Measurements from ENCODE around the gene SPTLC3.

SPTLC3 gene

DNA sequence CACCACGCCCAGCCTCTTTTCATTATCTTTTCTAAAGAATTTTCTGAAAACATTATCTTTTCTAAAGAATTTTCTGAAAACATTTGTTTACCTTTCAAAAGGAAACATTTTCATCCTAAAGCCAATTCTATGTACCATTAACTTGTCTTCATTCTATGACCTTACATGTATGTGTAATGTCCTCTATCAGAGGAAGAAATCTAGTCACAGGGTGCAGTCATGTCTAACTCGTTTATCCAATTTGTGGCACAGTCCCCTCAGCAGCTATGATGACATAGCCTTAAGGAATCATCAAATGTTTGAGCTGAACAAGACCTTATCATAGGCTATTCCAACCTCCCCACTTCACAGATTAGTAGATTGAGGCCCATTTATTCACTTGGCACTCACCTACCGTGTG, 21.5 kb upstream of the SPTLC3 start:
- no peak for DNase-seq

DNA sequence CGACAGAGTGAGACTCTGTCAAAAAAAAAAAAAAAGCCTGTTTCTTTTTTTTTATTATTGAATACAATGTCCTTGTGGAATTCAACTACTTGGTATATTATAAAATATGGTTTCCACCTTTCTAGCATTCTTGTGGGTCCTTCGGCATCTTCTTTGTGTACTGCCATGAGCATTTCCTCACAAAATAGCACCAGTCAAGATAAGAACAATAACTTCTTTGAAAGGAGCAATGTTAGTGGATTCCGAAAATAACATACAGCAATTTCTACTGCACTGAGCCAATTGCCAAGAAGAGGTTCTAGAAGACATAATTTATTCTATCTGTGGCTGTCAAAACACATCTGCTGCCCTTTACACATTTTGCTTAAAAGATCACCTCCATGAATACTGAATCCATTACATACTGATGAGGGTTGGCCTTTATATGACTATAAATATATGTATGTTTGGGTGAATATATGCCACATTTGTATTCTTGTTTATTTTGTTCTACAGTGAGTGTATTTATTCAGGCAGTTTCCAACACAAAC, 19.1 kb upstream of the SPTLC3 start:
- no peak for DNase-seq

DNA sequence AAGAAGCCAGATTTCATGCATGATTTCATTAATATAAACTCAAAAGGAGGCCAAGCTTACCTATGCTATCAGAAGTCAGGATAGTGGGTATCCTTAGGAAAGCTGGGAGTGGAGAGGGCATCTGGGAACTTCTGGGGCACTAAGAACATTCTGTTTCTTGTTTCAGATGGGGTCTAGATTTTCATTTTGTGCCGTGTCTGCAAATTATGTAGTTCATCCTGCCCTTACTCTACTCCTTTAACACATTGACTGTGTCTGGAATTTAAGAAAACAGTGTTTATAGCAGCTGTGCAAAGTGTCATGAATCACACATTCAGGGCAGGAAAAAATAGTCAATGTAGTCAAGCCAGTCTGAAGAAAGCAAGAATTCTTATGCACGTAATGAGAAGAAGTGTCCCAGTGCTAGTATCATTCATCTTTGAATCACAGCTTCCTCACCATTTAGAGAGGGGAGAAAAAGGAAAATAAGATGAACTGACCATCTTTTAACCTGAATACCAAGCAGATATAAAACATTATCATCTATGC, 11.6 kb upstream of the SPTLC3 start:
- no peak for DNase-seq

DNA sequence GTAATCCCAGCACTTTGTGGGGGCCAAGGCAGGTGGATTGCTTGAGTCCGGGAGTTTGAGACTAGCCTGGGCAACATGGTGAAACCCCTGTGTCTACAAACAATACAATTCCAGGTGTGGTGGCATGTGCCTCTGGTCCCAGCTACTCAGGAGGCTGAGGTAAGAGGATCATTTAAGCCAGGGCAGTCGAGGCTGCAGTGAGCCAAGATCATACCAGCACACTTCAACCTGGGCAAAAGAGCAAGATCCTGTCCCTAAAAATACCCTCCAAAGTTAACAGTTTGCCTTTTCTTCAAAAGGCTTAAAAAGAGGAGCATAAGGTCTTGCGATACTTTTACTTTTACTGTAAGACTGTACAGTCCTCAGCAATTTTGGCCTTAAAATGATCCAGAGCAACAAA, 10.7 kb upstream of the SPTLC3 start:
- no peak for DNase-seq

DNA sequence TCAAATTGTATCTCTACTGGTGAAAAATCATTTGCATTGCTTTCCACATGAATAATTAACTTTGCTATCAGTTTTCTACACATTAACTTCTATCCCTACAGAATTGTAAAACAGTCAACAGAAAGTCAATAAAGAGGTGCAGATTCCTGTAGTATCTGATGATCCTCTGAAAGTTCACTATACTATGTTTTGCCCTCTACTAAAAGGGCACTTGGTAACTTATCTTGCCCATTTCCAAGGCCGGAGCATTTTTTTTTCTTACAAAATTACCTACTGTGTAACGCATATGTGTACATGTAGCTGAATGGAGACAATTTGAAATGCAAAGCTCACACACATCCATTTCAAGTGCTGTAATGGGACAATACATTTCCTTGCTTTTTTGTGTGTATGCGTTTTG, 9.6 kb upstream of the SPTLC3 start:
- no peak for DNase-seq

DNA sequence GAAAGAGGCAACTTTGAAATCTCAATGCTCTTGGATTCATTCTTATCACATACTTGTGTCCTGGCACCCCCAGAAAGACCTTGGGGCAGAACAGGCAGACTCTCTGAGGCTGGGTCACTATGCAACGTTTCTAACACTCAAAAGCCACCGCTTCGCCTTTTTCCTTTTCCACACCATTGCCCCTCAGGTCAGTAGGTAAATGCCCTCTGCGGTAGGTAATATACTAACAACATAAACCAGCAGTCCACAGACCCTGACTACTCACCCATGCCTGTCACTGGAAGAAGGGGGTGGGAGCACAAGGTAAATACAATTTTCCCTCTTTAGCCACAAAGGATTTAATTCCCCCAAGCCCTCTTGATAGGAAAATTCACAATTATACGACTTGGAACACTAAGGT, 6.5 kb upstream of the SPTLC3 start:
- no peak for DNase-seq

DNA sequence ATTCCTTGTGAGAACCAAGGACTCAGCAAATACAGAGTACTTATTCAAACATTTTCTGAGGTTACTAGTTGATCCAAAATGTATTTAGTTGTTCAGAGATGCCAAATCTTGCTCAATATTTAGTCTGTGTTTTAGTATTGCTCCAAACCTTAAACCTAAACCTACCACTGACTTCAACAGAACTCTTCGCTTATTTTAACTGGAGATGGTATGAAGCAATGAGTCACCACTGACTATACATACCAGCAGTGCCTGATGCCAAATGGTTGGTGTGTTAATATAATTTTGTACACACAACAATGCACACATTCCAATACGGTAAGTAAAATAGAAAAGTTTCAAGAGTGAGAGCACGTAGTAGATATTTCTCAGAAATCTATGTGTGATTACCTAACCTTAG, 1.9 kb upstream of the SPTLC3 start:
- no peak for DNase-seq

DNA sequence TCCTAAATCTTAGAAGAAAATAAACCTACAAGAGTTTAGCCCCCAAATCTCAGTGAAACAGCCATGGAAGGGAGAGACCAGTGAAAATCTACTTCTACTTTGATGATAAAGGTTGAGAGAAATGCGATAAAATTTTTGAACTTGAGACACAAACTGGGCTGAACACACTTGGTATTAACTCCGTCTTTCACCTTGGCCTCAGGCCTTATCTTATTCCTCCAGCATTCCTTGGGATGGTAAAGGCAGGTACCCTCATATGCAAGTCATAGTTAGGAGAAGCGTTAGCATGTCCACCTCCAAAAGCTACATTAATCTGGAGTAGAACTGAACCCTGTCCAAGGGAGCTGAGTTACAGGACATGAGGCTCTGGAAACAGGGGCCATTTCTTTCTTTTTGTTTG, 1.2 kb upstream of the SPTLC3 start:
- DNase-seq = no peak

DNA sequence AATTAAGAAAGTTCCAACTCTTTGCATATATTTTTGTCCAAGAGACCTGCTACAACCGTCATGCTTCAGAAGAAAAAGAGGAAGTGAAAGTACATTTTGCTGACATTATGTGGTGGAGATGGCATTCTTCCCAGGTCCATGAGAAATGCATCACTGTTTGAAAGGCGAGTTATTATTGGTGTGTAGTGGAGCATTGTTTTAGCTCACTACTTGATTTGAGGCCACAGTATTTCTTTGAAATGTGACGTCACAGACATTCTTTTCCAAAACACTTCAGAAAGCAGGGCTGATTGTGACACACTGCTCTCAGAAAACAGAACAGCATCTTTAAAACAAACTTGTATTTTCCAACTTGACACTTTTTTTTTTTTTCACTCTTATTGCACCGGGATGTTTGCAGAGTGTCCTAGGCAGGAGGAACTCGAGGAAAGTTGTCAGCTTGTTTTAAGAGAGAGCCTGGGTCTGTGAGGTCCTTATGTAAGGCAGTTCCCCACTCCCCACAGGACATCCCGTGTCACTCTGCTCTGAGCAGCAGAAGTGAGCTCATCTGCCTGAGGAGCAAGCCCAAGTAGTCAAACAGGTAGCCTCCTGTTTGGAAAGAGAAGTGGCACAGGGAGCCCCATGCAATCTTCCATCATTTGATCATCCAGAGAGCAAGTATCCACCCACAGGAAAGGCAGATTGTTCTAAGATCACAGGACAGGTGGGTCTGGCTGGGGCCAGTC, 1.1 kb downstream of the SPTLC3 start:
- no peak for DNase-seq

DNA sequence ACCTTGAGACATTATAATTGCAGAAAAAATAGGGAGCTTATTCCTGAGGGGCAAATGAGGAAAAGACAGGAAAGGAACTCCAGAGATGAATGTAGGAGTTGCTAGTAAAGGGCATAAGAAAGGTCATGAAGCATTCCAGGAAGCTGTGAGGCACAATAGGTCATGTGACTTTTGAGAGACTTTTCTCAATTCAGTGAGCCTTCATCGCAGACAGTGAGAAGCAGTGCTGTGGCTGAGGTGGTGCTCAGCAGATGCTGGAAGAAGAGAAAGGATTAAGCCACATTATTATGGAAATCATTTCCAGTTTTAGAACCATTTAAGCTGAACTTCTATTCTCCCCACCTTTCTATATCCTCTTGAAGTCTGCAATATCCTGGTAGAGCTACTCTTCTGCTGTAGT, 4.1 kb downstream of the SPTLC3 start:
- no peak for DNase-seq

DNA sequence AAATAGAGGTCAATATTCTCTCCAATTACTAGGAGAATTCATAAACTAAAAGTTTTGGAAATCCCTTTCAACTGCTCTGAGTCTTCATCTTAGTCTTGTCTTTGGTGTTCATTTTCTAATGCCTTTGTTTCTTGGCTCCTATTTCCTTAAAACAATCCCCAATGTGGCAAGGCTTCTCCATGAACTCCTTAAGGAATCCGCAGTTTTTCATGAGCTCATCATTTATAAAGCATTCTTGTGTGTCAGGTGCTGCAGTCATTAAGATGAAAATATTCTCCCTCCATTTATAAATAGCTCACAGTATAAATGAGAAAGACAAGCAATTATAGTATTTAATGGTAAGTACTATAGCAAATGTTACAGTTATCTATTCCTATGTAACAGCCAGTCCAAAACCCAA, 4.6 kb downstream of the SPTLC3 start:
- DNase-seq = no peak

DNA sequence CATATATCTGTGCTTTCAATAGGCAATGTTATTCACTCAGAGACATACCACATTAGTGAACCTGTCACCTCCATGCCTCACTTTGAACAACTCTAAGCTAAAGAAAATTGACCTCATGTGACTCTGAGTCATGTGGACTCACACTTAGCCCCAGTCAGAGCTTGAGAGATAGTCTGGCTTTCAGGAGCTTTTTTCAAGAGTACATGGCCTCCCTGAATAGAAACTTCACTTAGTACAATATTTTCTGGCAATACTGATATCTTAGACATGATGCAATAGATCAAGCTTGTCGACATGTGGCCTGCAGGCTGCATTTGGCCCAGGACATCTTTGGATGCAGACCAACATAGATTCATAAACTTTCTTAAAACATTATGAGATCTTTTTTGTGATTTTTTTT, 8.5 kb downstream of the SPTLC3 start:
- no peak for DNase-seq

DNA sequence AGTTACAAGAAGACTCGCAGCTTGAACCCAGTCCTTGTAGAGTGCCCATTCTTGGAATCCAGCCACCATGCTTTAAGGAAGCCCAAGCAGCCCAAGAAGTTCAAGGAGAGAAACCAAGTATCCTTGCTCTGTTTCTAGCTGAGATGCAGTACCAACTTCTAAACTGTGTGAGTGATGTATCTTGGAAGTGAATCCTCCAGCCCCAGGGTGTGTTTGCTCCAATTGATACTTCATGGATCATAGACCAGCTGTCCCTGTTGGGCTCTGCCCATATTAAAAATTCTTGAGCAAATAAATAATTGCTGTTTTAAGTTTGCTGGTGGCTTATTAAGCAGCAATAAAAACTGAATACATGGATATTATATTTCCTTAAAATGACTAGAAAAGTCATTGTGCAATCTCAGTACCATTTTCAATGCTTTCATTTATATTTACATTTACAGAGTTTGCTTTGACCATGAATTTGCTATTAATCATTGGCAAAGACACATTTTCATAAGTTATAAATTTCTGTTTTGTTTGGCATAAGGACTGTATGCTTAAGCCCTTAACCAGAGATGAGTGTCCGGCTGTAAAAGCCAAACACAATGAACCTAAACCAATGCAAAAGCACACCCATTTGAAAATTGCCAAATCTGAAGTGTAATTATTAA, 9.2 kb downstream of the SPTLC3 start:
- no peak for DNase-seq

DNA sequence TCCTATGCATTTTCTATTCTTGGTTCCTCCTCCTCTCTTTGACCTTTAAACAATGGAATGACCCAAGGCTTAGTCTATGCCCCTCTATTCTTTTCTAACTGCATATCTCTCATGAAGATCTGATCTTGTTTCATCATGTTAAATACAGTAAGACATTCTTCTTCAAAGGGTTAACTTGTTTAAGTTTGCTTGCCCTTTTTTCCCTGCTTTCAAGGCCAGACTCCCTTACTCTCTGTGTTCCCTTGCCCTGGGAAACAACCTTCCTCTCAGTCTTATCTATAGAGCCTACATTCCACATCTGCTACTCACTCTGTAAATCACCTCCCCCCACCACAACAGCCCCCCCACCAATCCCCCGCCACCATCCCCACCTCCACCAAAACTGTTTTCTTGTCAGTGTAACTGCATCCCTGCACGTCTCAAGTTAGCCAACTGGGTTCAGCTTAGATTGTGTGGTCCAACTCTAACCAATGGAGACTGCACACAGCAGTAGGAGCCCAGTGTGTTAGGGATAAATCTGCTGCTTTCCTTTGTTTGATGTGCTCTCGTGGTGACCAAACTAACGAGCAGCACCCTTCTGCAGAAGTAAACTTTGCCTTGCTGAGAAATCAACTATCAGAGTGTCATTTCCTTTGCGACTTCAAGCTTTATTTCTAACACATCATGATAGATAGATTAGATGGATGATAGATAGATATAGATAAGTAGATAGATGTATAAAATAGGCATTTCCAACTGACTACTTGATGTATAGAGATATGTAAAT, 12.6 kb downstream of the SPTLC3 start:
- DNase-seq = no peak

DNA sequence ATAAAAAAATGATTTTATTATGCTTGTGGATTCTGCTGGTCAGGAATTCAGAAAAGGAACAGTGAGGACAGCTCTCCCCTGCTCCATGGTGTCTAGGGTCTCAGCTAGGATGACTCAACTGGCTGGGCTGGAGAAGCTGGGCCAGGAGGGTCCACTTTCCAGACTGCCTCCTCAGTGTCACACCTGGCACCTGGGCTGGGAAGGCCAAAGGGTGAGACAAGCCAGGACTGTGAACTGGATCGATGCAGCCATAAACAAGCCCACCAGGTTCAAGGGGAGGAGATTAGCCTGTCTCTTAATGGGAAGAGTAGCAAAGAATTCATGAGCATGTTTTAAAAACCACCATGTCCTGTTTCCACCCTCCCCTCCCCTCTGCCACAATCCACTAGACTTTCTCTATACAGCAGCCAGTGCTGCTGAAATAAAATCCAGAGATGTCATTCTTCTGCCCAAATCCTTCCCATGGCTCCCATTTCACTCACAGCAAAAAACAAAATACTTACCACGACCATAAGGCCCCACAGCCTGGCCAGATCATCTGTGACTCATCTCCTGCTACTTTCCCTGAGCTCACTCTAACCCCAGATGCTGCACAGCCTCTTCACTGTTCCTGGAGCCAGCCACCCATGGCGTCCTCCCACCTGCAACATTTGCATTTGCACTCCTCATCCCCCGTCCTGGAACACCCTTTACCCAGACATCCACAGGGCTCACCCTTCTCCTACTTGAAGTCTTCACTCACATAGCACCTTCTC, 13.8 kb downstream of the SPTLC3 start:
- DNase-seq = no peak

DNA sequence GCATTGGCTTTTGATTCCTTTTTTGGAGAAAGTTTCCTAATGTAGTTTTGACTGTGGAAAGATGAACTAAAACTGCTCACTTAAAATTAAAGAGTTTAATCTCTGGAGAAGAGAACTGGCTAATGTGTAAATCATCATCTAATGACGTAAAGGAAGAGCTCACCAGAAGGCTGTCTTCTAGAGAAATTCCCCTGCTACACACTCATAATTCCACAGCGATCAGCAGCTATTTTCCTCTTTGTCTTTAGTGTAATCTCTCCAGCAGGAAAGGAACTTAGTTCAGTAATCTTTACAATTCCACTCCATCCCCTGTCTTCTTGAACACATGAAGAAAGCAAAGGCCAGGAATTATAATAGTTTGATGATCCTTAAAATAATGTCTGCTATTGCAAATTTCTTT, 15.8 kb downstream of the SPTLC3 start:
- DNase-seq = no peak

DNA sequence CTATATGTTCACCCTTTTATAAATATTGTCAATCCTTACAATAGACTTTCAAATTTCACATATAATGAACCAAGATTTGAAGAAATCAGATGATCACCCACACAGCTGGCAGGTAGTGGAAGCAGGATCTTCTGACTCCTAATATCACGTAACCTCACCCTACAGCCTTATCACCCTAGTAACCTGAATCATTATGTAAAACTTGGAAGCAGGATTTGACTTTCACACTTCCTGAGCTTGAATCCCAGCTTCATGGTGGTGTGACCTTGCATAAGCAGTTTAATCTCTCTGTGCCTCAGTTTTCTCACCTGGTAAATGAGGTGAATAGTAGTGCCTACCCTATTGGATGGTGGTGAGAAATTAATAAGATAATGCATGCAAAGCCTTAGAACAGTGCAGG, 16.4 kb downstream of the SPTLC3 start:
- no peak for DNase-seq

DNA sequence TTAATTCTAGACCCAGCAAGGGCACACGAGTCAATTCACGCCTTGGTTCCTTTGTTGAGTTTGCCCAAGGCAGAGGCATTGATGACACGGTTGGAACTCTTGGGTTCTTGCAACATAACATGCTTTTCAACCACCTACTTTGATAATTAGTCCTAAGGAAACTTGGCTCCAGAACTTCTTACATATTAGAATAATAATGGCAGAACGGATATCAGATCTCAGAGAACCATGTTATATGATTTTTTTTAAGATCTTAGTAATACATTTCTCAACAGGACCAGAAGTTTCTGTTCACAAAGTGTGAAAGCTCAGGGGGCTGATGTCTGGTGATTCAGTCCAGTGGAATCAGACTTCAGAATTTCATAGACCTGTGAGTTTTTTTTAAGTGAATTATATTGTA, 19.2 kb downstream of the SPTLC3 start:
- no peak for DNase-seq

DNA sequence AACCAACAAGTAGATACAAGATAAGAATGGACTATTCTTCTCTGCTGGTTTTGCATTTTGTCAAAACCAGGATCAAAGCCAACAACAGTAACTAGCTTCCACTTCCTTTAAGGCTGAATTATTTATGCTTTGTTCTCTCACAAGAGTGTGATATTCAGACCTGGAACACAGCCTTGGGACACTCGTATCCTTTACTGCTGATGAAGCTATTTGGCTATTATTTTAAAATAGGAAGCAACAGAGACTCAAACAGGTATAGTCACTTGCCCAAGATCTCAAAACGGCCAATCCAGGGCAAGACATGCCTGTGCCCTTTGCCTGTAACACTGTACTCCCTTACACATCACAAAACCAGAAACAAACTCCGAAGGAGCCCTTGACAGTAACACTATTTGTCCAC, 19.9 kb downstream of the SPTLC3 start:
- no peak for DNase-seq

DNA sequence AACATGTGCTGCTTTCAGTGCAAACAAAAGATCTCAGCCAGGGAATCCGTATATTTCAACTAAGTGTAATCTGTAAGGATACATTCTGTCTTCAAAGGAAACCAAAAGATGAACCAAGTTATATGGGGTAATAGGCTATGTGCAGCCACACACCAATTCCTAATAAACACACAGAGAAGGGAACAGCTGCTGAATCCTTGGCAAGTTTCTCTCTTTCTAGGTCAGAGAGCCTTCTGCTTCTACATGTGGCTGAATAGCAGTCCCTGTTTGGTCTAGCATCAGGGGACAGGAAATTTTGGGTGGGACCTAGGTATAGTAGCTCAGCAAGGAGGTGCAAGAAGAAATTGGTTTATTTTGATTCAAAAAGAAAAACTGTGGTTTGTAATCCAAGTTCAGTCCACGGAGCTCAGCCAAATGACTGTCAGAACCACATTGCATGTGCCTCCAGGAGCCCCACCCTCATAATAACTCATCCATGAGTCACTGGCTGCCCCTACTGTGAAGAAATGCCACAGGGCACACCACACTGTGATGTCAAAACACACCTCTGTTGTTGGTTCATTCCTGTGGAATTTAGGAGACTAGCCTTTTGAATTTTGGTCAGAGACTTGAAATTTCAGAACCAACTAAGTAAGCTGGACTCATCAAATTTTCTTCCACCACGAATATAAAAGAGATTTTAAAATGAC, 21.1 kb downstream of the SPTLC3 start:
- DNase-seq = peak; percentile 20

DNA sequence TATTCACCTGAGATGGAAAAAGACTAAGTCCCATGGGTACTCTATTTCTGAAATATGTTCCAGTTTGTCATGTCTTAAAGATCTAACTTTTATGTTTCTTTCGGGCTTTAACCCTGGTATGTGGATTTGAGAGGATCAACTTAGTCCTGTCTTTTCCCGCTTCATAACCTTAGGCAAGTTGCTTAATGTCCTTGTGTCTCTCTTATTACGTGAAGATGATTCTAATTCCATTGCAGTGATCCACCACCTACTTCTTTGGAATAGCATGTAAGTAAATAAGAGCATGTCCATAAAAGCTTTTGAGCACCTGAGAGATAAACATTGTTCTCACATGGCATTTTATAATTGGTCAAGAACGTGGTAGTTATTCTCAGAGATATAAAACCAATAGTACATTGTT, 23.0 kb downstream of the SPTLC3 start:
- DNase-seq = no peak

DNA sequence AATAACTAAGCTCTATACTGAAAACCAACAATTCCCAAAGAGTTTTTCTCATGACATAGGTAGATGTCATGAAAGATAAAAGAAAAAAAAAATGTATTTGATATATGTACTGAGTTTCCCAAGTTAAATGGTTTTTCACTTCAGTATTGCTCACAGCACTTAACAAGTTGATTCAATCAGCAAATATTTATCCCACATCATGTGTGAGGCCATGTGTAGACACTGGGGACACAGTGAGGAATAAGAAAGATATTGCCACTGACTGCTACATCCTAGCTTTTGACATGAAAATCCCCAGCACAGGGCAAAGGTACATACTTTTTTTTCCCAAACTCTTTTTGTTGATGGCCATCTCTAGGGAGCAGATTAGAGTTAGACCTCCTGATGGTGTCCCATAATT, 25.3 kb downstream of the SPTLC3 start:
- DNase-seq = no peak

Measured in stimulated activated CD4-positive, alpha-beta T cell treated with anti-CD3 and anti-CD28 coated beads, Interleukin-1b, Interleukin-23, amount 100 ng/mL, for 48 hours (primary cell).